WTC11 (cell line): ENCODE measurements around the gene TMEM272.

Source experiments
- ETV6 ChIP-seq: sonication (generic); formaldehyde crosslinking; IDR thresholded peaks from 2 replicates; pipeline ENCODE4 v1.8.1; 2022; ENCODE audit warnings: mild to moderate bottlenecking, missing genetic modification reagents
- NR2C2 ChIP-seq: sonication (generic); formaldehyde crosslinking; IDR thresholded peaks from 2 replicates; pipeline ENCODE4 v1.8.0; 2022; ENCODE audit warnings: mild to moderate bottlenecking, missing genetic modification reagents
- SMAD3 ChIP-seq: sonication (generic); formaldehyde crosslinking; IDR thresholded peaks from 2 replicates; pipeline ENCODE4 v1.8.0; 2022; ENCODE audit warnings: missing genetic modification reagents, mild to moderate bottlenecking, borderline replicate concordance
- ZNF232 ChIP-seq: sonication (generic); formaldehyde crosslinking; IDR thresholded peaks from 2 replicates; pipeline ENCODE4 v1.8.0; 2022; ENCODE audit warnings: mild to moderate bottlenecking, missing genetic modification reagents
- TF ChIP-seq, protein P1 (sequence below): sonication (generic); formaldehyde crosslinking; conservative IDR thresholded peaks from 2 replicates; pipeline ENCODE4 v1.8.1; 2022; ENCODE audit warnings: mild to moderate bottlenecking, missing genetic modification reagents
- TF ChIP-seq, protein P2 (sequence below): fragments of 200-600 bp; IDR thresholded peaks from 2 replicates; pipeline ENCODE4 v1.8.0; 2022; ENCODE audit warnings: antibody characterized with exemption
- TF ChIP-seq, protein P3 (sequence below): sonication (generic); formaldehyde crosslinking; IDR thresholded peaks from 2 replicates; pipeline ENCODE4 v1.8.1; 2022; ENCODE audit warnings: mild to moderate bottlenecking, missing genetic modification reagents, moderate library complexity, borderline replicate concordance
- TF ChIP-seq, protein P4 (sequence below): sonication (generic); formaldehyde crosslinking; IDR thresholded peaks from 2 replicates; pipeline ENCODE4 v1.8.0; 2022; ENCODE audit warnings: mild to moderate bottlenecking, missing genetic modification reagents

DNA sequence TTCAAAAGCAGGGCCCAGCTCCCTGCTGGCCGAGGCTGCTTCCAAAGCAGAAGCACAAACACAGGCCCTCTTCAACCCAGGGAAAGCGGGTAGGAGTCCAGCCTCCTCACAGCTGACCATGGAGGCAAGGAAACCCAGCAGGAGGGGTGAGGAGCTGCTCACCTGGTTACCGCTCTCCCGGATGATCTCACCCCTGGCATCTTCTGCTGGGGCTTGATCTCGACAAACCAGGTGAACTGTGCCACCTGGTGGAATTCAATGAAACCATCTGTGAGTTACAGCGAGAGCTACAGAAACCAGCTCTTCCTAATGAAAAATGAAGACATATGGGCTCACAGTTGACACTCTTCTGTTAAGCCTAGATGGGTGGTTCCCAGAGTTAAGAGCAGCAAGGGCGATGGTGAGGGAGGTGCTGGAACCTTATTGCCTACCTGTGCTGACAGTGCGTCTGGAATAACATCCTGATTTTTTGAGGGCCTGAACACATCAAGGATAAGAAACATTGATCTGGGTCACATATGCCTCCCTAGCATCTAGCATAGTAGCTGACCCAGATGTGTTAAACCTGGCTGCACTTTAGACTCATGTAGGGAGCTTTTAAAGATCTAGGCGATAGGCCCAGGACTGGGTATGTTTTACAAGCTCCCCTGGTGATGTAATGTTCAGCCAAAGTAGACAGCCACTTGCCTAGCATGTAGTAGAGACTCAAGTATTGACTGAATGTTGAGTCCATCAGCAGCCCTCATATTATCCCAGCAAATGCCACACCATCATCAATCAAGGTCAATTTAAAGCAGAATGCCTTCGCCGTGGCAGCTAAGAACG, 47.1 kb downstream of the TMEM272 start:
- TF ChIP-seq, protein P1, sequence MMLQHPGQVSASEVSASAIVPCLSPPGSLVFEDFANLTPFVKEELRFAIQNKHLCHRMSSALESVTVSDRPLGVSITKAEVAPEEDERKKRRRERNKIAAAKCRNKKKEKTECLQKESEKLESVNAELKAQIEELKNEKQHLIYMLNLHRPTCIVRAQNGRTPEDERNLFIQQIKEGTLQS (CRISPR knock-in tag) = no peak
- TF ChIP-seq, protein P2, sequence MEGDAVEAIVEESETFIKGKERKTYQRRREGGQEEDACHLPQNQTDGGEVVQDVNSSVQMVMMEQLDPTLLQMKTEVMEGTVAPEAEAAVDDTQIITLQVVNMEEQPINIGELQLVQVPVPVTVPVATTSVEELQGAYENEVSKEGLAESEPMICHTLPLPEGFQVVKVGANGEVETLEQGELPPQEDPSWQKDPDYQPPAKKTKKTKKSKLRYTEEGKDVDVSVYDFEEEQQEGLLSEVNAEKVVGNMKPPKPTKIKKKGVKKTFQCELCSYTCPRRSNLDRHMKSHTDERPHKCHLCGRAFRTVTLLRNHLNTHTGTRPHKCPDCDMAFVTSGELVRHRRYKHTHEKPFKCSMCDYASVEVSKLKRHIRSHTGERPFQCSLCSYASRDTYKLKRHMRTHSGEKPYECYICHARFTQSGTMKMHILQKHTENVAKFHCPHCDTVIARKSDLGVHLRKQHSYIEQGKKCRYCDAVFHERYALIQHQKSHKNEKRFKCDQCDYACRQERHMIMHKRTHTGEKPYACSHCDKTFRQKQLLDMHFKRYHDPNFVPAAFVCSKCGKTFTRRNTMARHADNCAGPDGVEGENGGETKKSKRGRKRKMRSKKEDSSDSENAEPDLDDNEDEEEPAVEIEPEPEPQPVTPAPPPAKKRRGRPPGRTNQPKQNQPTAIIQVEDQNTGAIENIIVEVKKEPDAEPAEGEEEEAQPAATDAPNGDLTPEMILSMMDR = 0 out of 2 replicates have a peak, but pooled peaks have one; percentile 33
- TF ChIP-seq, protein P3, sequence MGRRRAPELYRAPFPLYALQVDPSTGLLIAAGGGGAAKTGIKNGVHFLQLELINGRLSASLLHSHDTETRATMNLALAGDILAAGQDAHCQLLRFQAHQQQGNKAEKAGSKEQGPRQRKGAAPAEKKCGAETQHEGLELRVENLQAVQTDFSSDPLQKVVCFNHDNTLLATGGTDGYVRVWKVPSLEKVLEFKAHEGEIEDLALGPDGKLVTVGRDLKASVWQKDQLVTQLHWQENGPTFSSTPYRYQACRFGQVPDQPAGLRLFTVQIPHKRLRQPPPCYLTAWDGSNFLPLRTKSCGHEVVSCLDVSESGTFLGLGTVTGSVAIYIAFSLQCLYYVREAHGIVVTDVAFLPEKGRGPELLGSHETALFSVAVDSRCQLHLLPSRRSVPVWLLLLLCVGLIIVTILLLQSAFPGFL (CRISPR knock-in tag) = no peak
- TF ChIP-seq, protein P4, sequence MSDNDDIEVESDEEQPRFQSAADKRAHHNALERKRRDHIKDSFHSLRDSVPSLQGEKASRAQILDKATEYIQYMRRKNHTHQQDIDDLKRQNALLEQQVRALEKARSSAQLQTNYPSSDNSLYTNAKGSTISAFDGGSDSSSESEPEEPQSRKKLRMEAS (CRISPR knock-in tag) = no peak
- TF ChIP-seq ETV6 (CRISPR knock-in tag) (no peak), NR2C2 (CRISPR knock-in tag) (no peak), SMAD3 (CRISPR knock-in tag) (no peak), ZNF232 (CRISPR knock-in tag) (no peak)
